Kidney (tissue), 14 donors: ENCODE data around the gene KLHL5. TPM values are rescaled to one million over a fixed set of nuclear protein-coding genes. Genes with fewer than 3 reads are reported as not detected.

Source experiments
- DNase-seq, 5 donors: peaks; one replicate each; pipeline ENCODE4 v3.0.0-alpha.2; 2013 to 2020
- FAIRE-seq: peaks from 2 replicates; lab custom pipeline; 2012; peaks lifted over from hg19 to GRCh38; lab: Jason Lieb, UNC
- H3K27ac ChIP-seq, 2 donors: one replicate each; pipeline ENCODE4 v1.7.0; 2013; ENCODE audit warnings: low read depth in 2 of 2, low read length in 2 of 2, inconsistent platforms in 1 of 2
- H3K27me3 ChIP-seq: one replicate; pipeline ENCODE4 v1.7.1; 2013; ENCODE audit warnings: low read length, inconsistent platforms; ENCODE audit not compliant: control insufficient read depth, insufficient read depth
- H3K36me3 ChIP-seq, 3 donors: one replicate each; pipeline versions ENCODE4 v1.7.0 to v1.7.1; 2013; ENCODE audit warnings: low read length in 3 of 3, control low read depth in 1 of 3, inconsistent platforms in 1 of 3; ENCODE audit not compliant: insufficient read depth in 3 of 3, control insufficient read depth in 2 of 3
- H3K4me1 ChIP-seq, 3 donors: one replicate each; pipeline versions ENCODE4 v1.7.0 to v1.7.1; 2013; ENCODE audit warnings: low read length in 3 of 3, inconsistent platforms in 1 of 3, low read depth in 1 of 3; ENCODE audit not compliant: control insufficient read depth in 2 of 3, insufficient read depth in 2 of 3
- H3K4me3 ChIP-seq, 3 donors: one replicate each; pipeline versions ENCODE4 v1.7.0 to v1.8.1; 2013; ENCODE audit warnings: low read length in 3 of 3, control low read depth in 1 of 3, inconsistent platforms in 1 of 3
- H3K9ac ChIP-seq, 3 donors: one replicate each; pipeline versions ENCODE4 v1.7.0 to v1.7.1; 2013; ENCODE audit warnings: low read length in 3 of 3, control low read depth in 1 of 3, inconsistent platforms in 1 of 3
- H3K9me3 ChIP-seq, 3 donors: one replicate each; pipeline versions ENCODE4 v1.7.0 to v1.7.1; 2013; ENCODE audit warnings: low read length in 3 of 3, control low read depth in 1 of 3, inconsistent platforms in 1 of 3; ENCODE audit not compliant: control insufficient read depth in 2 of 3, insufficient read depth in 1 of 3
- intact Hi-C: fragments of 100-400 bp; cut with DNase I; formaldehyde crosslinking; loops from one replicate; pipeline ENCODE4 v1.11.1; 2022
- polyA plus RNA-seq: library from polyadenylated mRNA; stranded (reverse); fragments of 350-450 nt; fragmentation: Illumina TruSeq; extraction: RNeasy Lipid Tissue Mini Kit (QIAGEN cat#74804); gene quantifications from one replicate; pipeline ENCODE4 v1.2.3, GENCODE V29; 2014; ENCODE audit warnings: low read depth, low replicate concordance; ENCODE audit not compliant: insufficient read depth
- total RNA-seq: library from RNA; stranded (reverse); fragmentation: NEBNext Ultra II Directional; extraction: Animal tissue kit (Norgen Biotek cat#: 25700); gene quantifications from one replicate; pipeline ENCODE4 v1.2.1, GENCODE V29; 2021
- TF ChIP-seq, protein P1 (sequence below): IDR thresholded peaks from 3 replicates; pipeline ENCODE4 v1.5.1; 2012; ENCODE audit warnings: mild to moderate bottlenecking, moderate library complexity, borderline replicate concordance; ENCODE audit not compliant: insufficient read depth; ENCODE audit errors: extremely low read depth
- donor health status: control.
- donor health status: control.
- donor health status: control.
- donor health status: control.
- donor health status: control.
- donor health status: DM: yes; HTN: yes; CAD: no.
- donor health status: Normal renal cell carcinoma (clear cell type).

Gene KLHL5
- total and polyA plus RNA-seq, 2 donors from 2014 or later: 12.2 to 47.8 TPM

DNA sequence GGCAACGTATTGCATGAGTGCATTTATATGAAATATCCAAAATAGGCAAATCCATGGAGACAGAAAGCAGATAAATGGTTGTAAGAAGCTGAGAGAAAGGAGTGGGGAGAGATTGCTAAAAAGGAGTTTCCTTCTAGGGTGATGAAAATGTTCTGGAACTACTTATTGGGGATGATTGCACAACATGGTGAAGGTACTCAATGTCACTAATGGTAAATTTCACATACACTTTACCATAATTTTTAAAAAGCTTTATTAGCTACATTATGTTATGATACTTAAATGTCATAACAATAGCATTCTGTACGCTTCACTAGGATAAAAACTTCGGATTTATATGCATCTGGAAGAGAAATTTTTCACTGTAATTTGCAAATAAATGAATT, 63.6 kb downstream of the KLHL5 start:
- TF ChIP-seq, protein P1, sequence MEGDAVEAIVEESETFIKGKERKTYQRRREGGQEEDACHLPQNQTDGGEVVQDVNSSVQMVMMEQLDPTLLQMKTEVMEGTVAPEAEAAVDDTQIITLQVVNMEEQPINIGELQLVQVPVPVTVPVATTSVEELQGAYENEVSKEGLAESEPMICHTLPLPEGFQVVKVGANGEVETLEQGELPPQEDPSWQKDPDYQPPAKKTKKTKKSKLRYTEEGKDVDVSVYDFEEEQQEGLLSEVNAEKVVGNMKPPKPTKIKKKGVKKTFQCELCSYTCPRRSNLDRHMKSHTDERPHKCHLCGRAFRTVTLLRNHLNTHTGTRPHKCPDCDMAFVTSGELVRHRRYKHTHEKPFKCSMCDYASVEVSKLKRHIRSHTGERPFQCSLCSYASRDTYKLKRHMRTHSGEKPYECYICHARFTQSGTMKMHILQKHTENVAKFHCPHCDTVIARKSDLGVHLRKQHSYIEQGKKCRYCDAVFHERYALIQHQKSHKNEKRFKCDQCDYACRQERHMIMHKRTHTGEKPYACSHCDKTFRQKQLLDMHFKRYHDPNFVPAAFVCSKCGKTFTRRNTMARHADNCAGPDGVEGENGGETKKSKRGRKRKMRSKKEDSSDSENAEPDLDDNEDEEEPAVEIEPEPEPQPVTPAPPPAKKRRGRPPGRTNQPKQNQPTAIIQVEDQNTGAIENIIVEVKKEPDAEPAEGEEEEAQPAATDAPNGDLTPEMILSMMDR: no peak

DNA sequence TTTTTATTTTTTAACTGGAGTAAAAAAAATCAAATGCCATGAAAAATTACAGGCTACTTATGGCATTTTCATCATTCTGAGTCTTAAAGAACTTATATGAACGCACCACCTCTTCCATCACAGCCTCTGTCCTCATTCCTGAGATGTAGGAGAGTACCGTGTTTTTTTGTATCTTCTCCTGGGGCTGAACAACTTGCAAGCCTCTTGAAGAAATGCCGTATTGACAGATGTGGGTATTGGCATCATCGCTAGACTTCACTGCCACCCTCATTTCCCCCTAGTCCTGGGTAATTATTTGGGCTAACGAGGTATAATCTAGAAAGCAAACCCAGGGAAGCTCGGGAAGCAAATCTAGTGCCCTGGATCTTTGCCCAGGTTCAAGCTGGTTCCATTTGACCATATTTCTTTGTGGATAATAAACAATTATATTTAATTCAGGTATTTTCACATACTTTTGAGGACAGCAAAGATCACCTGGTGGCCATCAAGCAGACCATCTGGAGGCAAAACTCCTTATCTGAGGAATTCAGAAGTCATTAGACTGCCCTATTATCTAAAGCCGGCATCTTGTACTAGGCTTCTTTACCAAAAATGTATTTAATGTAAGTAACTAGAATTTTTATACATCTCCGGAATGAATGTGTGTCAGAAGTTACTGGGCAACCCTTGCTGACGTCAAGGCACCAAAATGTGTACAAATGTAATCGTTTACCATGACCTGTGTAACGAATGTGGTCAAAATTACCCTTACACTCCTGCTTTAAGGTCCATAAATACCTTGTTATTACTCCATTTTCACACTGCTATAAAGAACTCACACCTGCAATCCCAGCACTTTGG, 64.4 kb downstream of the KLHL5 start:
- no peaks in the 10 kb centered on the region for H3K27me3 ChIP-seq
- intact Hi-C loops: no loop called here
- no peak for FAIRE-seq

More for the DNA sequence above, 63.6 kb downstream of the KLHL5 start:
- H3K36me3 ChIP-seq: no peaks in the 10 kb centered on the region
- DNase-seq (no peak), FAIRE-seq (no peak)
- H3K27ac ChIP-seq: no peak overlapping the region
- no peaks in the 10 kb centered on the region for H3K27me3 ChIP-seq
- H3K4me1 ChIP-seq: no peaks in the 10 kb centered on the region
- intact Hi-C loops: no loop called here
- no peak overlapping the region for H3K4me3 ChIP-seq
- H3K9ac ChIP-seq: no peak overlapping the region
- H3K9me3 ChIP-seq: no peaks in the 10 kb centered on the region

GRCh38 chr4:39133623-39134022, 71.6 kb downstream of the KLHL5 start:
- H3K27ac ChIP-seq: no peak overlapping the region
- intact Hi-C loops: no loop called here
- H3K9ac ChIP-seq: no peak overlapping the region
- DNase-seq (no peak), FAIRE-seq (no peak)
- H3K36me3 ChIP-seq: no peaks in the 10 kb centered on the region
- peaks cover 0 to 3% (median 2%) of the 10 kb centered on the region in 3 donors for H3K4me1 ChIP-seq
- TF ChIP-seq, protein P1: no peak
- H3K27me3 ChIP-seq: no peaks in the 10 kb centered on the region
- H3K4me3 ChIP-seq: no peak overlapping the region
- no peaks in the 10 kb centered on the region for H3K9me3 ChIP-seq

More for the DNA sequence above, 64.4 kb downstream of the KLHL5 start:
- Histone ChIP-seq H3K27ac (no peak overlapping the region), H3K36me3 (no peaks in the 10 kb centered on the region), H3K9ac (no peak overlapping the region), H3K4me1 (no peaks in the 10 kb centered on the region), H3K9me3 (no peaks in the 10 kb centered on the region), H3K4me3 (no peak overlapping the region)
- DNase-seq: no peak
- TF ChIP-seq, protein P1: no peak
